ENCODE measurements around the gene NADSYN1.

The NADSYN1 gene

GRCh38 chr11:71499546-71499945 is 46.5 kb downstream of the NADSYN1 start:
- TF ChIP-seq, protein P1, sequence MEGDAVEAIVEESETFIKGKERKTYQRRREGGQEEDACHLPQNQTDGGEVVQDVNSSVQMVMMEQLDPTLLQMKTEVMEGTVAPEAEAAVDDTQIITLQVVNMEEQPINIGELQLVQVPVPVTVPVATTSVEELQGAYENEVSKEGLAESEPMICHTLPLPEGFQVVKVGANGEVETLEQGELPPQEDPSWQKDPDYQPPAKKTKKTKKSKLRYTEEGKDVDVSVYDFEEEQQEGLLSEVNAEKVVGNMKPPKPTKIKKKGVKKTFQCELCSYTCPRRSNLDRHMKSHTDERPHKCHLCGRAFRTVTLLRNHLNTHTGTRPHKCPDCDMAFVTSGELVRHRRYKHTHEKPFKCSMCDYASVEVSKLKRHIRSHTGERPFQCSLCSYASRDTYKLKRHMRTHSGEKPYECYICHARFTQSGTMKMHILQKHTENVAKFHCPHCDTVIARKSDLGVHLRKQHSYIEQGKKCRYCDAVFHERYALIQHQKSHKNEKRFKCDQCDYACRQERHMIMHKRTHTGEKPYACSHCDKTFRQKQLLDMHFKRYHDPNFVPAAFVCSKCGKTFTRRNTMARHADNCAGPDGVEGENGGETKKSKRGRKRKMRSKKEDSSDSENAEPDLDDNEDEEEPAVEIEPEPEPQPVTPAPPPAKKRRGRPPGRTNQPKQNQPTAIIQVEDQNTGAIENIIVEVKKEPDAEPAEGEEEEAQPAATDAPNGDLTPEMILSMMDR (IDR thresholded peaks at IDR 0.05; ENCODE audit: borderline replicate concordance, control extremely low read depth, extremely low read depth, insufficient read depth, missing control alignments), result no peak
- in situ Hi-C loops (cut with MboI; ENCODE audit: low sequenced_read_pairs, unreplicated experiment), result no loop called here
- no peak for DNase-seq (ENCODE audit: low spot score)

GRCh38 chr11:71500601-71501021 is 47.6 kb downstream of the NADSYN1 start:
- TF ChIP-seq, protein P1 (IDR thresholded peaks at IDR 0.05; ENCODE audit: borderline replicate concordance, control extremely low read depth, extremely low read depth, insufficient read depth, missing control alignments), result no peak
- in situ Hi-C loops (cut with MboI; ENCODE audit: low sequenced_read_pairs, unreplicated experiment), result no loop called here
- no peak for DNase-seq (ENCODE audit: low spot score)

GRCh38 chr11:71501071-71501985 is 48.3 kb downstream of the NADSYN1 start:
- DNase-seq (ENCODE audit: low spot score), result no peak
- TF ChIP-seq, protein P1 (IDR thresholded peaks at IDR 0.05; ENCODE audit: borderline replicate concordance, control extremely low read depth, extremely low read depth, insufficient read depth, missing control alignments), result no peak
- in situ Hi-C loops (cut with MboI; ENCODE audit: low sequenced_read_pairs, unreplicated experiment), result no loop called here

GRCh38 chr11:71502026-71502425 is 49.0 kb downstream of the NADSYN1 start:
- in situ Hi-C loops (cut with MboI; ENCODE audit: low sequenced_read_pairs, unreplicated experiment), result no loop called here
- no peak for DNase-seq (ENCODE audit: low spot score)
- TF ChIP-seq, protein P1 (IDR thresholded peaks at IDR 0.05; ENCODE audit: borderline replicate concordance, control extremely low read depth, extremely low read depth, insufficient read depth, missing control alignments), result no peak

DNA sequence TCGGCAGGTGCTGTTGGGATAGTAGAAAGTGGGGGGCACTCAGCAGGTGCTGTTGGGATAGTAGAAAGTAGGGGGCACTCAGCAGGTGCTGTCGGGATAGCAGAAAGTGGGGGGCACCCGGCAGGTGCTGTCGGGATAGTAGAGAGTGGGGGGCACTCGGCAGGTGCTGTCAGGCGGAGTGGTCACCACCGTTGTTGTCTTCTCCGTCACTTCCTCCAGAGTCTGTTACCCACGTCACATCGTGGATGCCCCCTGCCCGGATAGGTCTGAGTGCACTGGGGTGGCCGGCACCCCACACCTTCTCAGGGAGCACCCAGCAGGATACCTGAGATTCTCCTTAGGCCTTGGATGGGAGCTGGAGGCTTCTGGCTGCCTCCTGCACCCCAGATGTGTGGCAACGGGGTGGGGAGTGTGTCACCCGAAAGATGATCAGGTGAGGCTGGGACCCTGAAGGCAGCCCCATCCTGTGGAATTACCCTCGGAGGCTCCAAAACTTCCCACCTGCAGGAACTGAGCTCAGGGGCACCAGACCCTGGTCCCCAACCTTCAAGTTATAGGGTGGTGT is 50.0 kb downstream of the NADSYN1 start:
- TF ChIP-seq, protein P1 (IDR thresholded peaks at IDR 0.05; ENCODE audit: borderline replicate concordance, control extremely low read depth, extremely low read depth, insufficient read depth, missing control alignments), result no peak
- no peak for DNase-seq (ENCODE audit: low spot score)
- in situ Hi-C loops (cut with MboI; ENCODE audit: low sequenced_read_pairs, unreplicated experiment), result no loop called here

- in situ Hi-C loops (cut with MboI; ENCODE audit: low sequenced_read_pairs, unreplicated experiment), result no loop called here
- DNase-seq (ENCODE audit: low spot score), result no peak
- TF ChIP-seq, protein P1 (IDR thresholded peaks at IDR 0.05; ENCODE audit: borderline replicate concordance, control extremely low read depth, extremely low read depth, insufficient read depth, missing control alignments), result no peak
Measured at GRCh38 chr11:71504531-71504930, 51.5 kb downstream of the NADSYN1 start.
